Caco-2 (cell line): ENCODE measurements around the gene KIAA0513. TPM values are rescaled to one million over a fixed set of nuclear protein-coding genes. Genes with fewer than 3 reads are reported as not detected.
A peak's percentile ranks its signal among the peaks of the same experiment; 100 is the strongest.

Source experiments
- BruUV-seq: library from RNA; stranded (reverse); fragments of 400-500 nt; replicated peaks from 2 replicates; lab custom pipeline; 2021; lab: Mats Ljungman, UMichigan
- CTCF ChIA-PET: fragments of 300-600 bp; sonication (Branson Sonifier 250); formaldehyde crosslinking; loops from one replicate; lab custom pipeline; 2022; ENCODE audit warnings: antibody characterized with exemption; lab: Charles Lee
- POLR2A ChIA-PET: fragments of 300-600 bp; sonication (Branson Sonifier 250); formaldehyde crosslinking; loops from one replicate; lab custom pipeline; 2022; ENCODE audit warnings: antibody characterized with exemption; lab: Charles Lee
- DNase-seq, 2 experiments: peaks; one replicate each; pipeline versions ENCODE4 v3.0.0 to v3.0.0-alpha.2; 2020 to 2022
- H3K27me3 ChIP-seq: replicated peaks from 2 replicates; pipeline ENCODE4 v1.6.0; 2011; ENCODE audit warnings: low read length; ENCODE audit not compliant: control insufficient read depth, insufficient read depth
- H3K36me3 ChIP-seq: 2 replicates; pipeline ENCODE4 v1.5.1; 2011; ENCODE audit warnings: low read length; ENCODE audit not compliant: control insufficient read depth, insufficient read depth
- H3K4me1 ChIP-seq: fragments of 250-450 bp; sonication (Bioruptor Pico); 2 replicates; pipeline ENCODE4 v1.5.1; 2020; ENCODE audit warnings: mild to moderate bottlenecking
- H3K4me3 ChIP-seq: 2 replicates; pipeline ENCODE4 v1.5.1; 2011; ENCODE audit warnings: low read depth, mild to moderate bottlenecking, control low read depth, low read length
- H3K9me3 ChIP-seq: fragments of 250-450 bp; sonication (Bioruptor Pico); 2 replicates; pipeline ENCODE4 v1.5.1; 2020; ENCODE audit warnings: mild to moderate bottlenecking, moderate library complexity
- H3K27ac Mint-ChIP-seq: one replicate; pipeline ENCODE4 v1.8.0; 2022; ENCODE audit warnings: mixed read lengths; ENCODE audit not compliant: unreplicated experiment
- H3K27me3 Mint-ChIP-seq: one replicate; pipeline ENCODE4 v1.8.0; 2022; ENCODE audit warnings: mixed read lengths; ENCODE audit not compliant: insufficient read depth, unreplicated experiment
- H3K36me3 Mint-ChIP-seq: one replicate; pipeline ENCODE4 v1.8.0; 2022; ENCODE audit warnings: mild to moderate bottlenecking, mixed read lengths; ENCODE audit not compliant: insufficient read depth, unreplicated experiment
- H3K4me1 Mint-ChIP-seq: one replicate; pipeline ENCODE4 v1.8.0; 2022; ENCODE audit warnings: low read depth, mixed read lengths; ENCODE audit not compliant: unreplicated experiment
- H3K4me3 Mint-ChIP-seq: one replicate; pipeline ENCODE4 v1.8.0; 2022; ENCODE audit warnings: mild to moderate bottlenecking, moderate library complexity, mixed read lengths; ENCODE audit not compliant: unreplicated experiment
- H3K9me3 Mint-ChIP-seq: one replicate; pipeline ENCODE4 v1.8.0; 2022; ENCODE audit warnings: mixed read lengths; ENCODE audit not compliant: unreplicated experiment
- intact Hi-C: fragments of 100-400 bp; cut with micrococcal nuclease; formaldehyde crosslinking; loops from one replicate; pipeline ENCODE4 v1.10.0; 2022; ENCODE audit not compliant: unreplicated experiment
- total RNA-seq: library from RNA; stranded (reverse); gene quantifications from 2 replicates; pipeline ENCODE4 v1.2.3, GENCODE V29; 2022
- TF ChIP-seq, protein P1 (sequence below), 2 experiments: fragments of 200-600 bp in 1 of 2; IDR thresholded peaks; 1 replicate in 1 of 2; 2 replicates in 1 of 2; pipeline versions ENCODE4 v1.5.1 to v1.8.0; 2011 to 2022; ENCODE audit warnings: antibody characterized with exemption in 1 of 2, control low read depth in 1 of 2, inconsistent platforms in 1 of 2, low read depth in 1 of 2, low read length in 1 of 2, mild to moderate bottlenecking in 1 of 2, moderate library complexity in 1 of 2; ENCODE audit not compliant: insufficient read depth in 1 of 2, severe bottlenecking in 1 of 2, unreplicated experiment in 1 of 2

The KIAA0513 gene
- total RNA-seq, 1 experiment from 2014 or later, result 7.9 TPM

- peaks cover 50% of the 10 kb centered on the region for H3K4me1 Mint-ChIP-seq
- no peaks in the 10 kb centered on the region for H3K9me3 Mint-ChIP-seq
- Histone ChIP-seq H3K36me3 (peaks cover 3% of the 10 kb centered on the region; the same call in 1 of the 2 replicates), H3K27me3 (no peaks in the 10 kb centered on the region), H3K4me1 (peaks cover 44% of the 10 kb centered on the region), H3K4me3 (no peak overlapping the region), H3K9me3 (no peaks in the 10 kb centered on the region)
- no peak overlapping the region for H3K4me3 Mint-ChIP-seq
- H3K27me3 Mint-ChIP-seq, result no peaks in the 10 kb centered on the region
- BruUV-seq, result no TSS peak
- DNase-seq, result no peak
- peak overlapping the region; percentile 77 for H3K27ac Mint-ChIP-seq
- TF ChIP-seq, protein P1, sequence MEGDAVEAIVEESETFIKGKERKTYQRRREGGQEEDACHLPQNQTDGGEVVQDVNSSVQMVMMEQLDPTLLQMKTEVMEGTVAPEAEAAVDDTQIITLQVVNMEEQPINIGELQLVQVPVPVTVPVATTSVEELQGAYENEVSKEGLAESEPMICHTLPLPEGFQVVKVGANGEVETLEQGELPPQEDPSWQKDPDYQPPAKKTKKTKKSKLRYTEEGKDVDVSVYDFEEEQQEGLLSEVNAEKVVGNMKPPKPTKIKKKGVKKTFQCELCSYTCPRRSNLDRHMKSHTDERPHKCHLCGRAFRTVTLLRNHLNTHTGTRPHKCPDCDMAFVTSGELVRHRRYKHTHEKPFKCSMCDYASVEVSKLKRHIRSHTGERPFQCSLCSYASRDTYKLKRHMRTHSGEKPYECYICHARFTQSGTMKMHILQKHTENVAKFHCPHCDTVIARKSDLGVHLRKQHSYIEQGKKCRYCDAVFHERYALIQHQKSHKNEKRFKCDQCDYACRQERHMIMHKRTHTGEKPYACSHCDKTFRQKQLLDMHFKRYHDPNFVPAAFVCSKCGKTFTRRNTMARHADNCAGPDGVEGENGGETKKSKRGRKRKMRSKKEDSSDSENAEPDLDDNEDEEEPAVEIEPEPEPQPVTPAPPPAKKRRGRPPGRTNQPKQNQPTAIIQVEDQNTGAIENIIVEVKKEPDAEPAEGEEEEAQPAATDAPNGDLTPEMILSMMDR (IDR thresholded peaks at IDR 0.05; ENCODE audit: insufficient read depth in 1 of 2, low read depth in 1 of 2, low read length in 1 of 2, severe bottlenecking in 1 of 2, unreplicated experiment in 1 of 2), result no peak
- H3K36me3 Mint-ChIP-seq, result peaks cover 43% of the 10 kb centered on the region
- ChIA-PET POLR2A (interaction anchor here (1.1 kb wide), 1 partner anchor 11 kb away, joined by 3 read pairs; no protein-coding TSS in a partner anchor), CTCF (interaction anchor here (0.8 kb wide), 1 partner anchor 81 kb away, joined by 3 read pairs; no protein-coding TSS in a partner anchor)
- intact Hi-C loops, result no loop called here
Observed at GRCh38 chr16:85005285-85006069, 22.1 kb upstream of the KIAA0513 start.

DNA sequence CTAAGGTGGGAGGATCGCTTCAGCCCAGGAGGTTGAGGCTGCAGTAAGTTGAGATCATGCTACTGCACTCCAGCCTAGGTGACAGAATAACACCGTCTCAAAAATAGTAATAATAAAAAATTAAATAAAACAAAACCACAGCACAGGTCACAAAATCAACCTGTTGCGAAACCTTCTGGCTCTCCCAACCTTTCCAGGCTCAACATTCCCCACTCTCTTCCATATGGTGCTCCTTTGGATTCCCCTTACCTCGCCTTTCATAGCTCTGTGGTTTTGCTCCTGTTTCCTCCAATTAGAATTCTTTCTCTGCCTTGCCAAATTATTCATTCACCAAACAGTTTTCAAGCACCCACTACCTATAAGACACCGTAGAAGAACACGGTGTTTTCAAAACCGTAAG is 21.0 kb upstream of the KIAA0513 start:
- no peak overlapping the region for H3K4me3 Mint-ChIP-seq
- intact Hi-C loops, result no loop called here
- H3K4me1 Mint-ChIP-seq, result peaks cover 44% of the 10 kb centered on the region
- TF ChIP-seq, protein P1 (IDR thresholded peaks at IDR 0.05; ENCODE audit: insufficient read depth in 1 of 2, low read depth in 1 of 2, low read length in 1 of 2, severe bottlenecking in 1 of 2, unreplicated experiment in 1 of 2), result no peak
- POLR2A ChIA-PET, result interaction anchor here (1.1 kb wide), 1 partner anchor 12 kb away, joined by 3 read pairs; no protein-coding TSS in a partner anchor
- no peaks in the 10 kb centered on the region for H3K9me3 Mint-ChIP-seq
- peaks cover 50% of the 10 kb centered on the region for H3K36me3 Mint-ChIP-seq
- Histone ChIP-seq H3K27me3 (no peaks in the 10 kb centered on the region), H3K9me3 (no peaks in the 10 kb centered on the region), H3K4me3 (no peak overlapping the region), H3K4me1 (peaks cover 34% of the 10 kb centered on the region), H3K36me3 (peaks cover 3% of the 10 kb centered on the region; the same call in 1 of the 2 replicates)
- DNase-seq, result no peak
- no TSS peak for BruUV-seq
- CTCF ChIA-PET, result interaction anchor here (0.7 kb wide), 1 partner anchor 635 kb away, joined by 4 read pairs; no protein-coding TSS in a partner anchor
- H3K27ac Mint-ChIP-seq, result peak overlapping the region; percentile 65
- H3K27me3 Mint-ChIP-seq, result no peaks in the 10 kb centered on the region

DNA sequence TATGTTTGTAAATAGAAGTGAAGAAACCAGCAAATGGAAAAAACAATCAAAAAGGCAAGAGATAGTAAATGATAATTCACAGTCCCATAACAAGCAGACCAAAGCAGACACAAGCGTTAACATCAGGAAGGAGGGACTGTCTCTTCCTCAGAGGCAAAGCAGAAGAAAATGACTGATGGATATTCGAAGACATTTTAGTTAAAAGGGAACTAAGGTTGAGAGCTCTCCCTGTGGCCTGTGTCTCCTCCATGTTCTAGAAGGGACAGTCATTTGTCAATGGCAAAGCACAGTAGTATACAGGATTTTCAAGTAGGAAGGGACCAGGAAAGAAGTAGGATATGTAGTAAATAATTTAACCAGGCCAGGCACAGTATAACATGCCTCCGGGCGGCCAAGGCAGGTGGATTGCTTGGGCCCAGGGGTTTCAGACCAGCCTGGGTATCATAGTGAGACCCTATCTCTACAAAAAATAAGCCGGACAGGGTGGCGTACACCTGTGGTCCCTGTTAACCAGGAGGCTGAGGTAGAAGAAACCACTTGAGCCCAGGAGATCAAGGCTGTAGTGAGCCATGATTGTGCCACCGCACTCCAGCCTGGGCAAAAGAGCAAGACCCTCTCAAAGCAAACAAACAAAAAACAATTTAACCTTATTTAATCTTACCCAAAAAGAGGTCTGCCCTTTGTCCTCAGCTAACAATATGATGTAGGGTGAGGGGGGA is 19.9 kb upstream of the KIAA0513 start:
- H3K9me3 ChIP-seq, result no peaks in the 10 kb centered on the region
- H3K4me3 ChIP-seq, result no peak overlapping the region
- peaks cover 52% of the 10 kb centered on the region for H3K36me3 Mint-ChIP-seq
- TF ChIP-seq, protein P1 (IDR thresholded peaks at IDR 0.05; ENCODE audit: insufficient read depth in 1 of 2, low read depth in 1 of 2, low read length in 1 of 2, severe bottlenecking in 1 of 2, unreplicated experiment in 1 of 2), result no peak
- DNase-seq, result no peak
- peaks cover 3% of the 10 kb centered on the region; the same call in 1 of the 2 replicates for H3K36me3 ChIP-seq
- H3K4me3 Mint-ChIP-seq, result no peak overlapping the region
- ChIA-PET POLR2A (no interaction called here), CTCF (interaction anchor here (0.7 kb wide), 1 partner anchor 636 kb away, joined by 4 read pairs; no protein-coding TSS in a partner anchor)
- intact Hi-C loops, result no loop called here
- no peaks in the 10 kb centered on the region for H3K27me3 ChIP-seq
- H3K4me1 Mint-ChIP-seq, result peaks cover 39% of the 10 kb centered on the region
- H3K9me3 Mint-ChIP-seq, result no peaks in the 10 kb centered on the region
- H3K27ac Mint-ChIP-seq, result no peak overlapping the region
- no peaks in the 10 kb centered on the region for H3K27me3 Mint-ChIP-seq
- peaks cover 29% of the 10 kb centered on the region for H3K4me1 ChIP-seq
- no TSS peak for BruUV-seq
